ENCODE results near the gene DNMT3L.
"Not testable (repeated sequence)": the region's sequence is repeated elsewhere in the genome, so short reads cannot be mapped to it uniquely, and the experiment has no call there.

The DNMT3L gene

DNA sequence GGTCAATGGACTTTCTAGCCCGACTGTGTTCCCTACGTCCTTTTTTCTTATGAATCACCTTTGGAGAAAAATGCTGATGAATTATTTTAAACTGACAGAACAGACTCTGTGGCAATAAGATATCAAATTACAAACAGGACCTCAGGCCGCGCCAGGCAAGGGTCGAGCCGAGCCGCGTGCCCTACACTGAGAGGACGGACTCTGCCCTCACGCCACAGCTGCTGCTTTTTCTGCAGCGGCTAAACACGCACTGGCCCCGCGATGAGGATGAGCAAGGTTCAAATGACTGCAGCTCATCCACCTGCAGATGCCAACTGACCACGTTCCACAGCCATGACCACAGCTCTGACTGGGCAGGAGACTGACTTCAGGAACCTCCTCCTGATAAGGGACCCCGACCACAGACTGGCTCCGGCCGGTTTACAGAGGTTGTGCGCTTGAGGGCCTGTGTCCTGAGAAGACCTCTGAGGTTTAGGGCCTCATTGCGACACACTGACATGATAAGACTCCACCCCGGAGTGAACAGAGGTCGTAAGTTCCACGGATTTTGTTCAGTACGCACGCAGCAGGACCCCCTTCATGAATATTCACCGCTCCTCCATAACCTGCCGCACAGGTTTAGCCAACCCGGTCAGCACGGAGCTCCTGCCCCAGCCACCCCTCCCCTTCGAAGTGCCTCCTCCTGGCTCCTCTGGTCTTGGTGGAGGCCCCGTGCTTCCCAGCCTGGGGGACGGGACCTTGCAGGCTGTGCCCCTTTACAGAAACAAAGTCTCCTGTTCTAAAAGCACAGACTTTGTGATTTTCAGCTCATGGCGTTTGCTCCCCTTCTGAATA lies 12.3 kb downstream of the DNMT3L start:
- not testable (repeated sequence) for H3K27me3 ChIP-seq (ENCODE audit: control insufficient read depth in 5 of 5, insufficient read depth in 4 of 5, low read length in 5 of 5); H3K27ac ChIP-seq (ENCODE audit: low read depth, low read length); H3K4me3 ChIP-seq (ENCODE audit: low read depth in 1 of 5, low read length in 5 of 5); H3K36me3 ChIP-seq (ENCODE audit: control insufficient read depth in 5 of 5, insufficient read depth in 5 of 5, low read length in 5 of 5); H3K9ac ChIP-seq (ENCODE audit: low read length in 5 of 5); H3K9me3 ChIP-seq (ENCODE audit: control insufficient read depth in 5 of 5, low read length in 5 of 5); H3K4me1 ChIP-seq (ENCODE audit: control insufficient read depth in 5 of 5, insufficient read depth in 5 of 5, low read length in 5 of 5)

DNA sequence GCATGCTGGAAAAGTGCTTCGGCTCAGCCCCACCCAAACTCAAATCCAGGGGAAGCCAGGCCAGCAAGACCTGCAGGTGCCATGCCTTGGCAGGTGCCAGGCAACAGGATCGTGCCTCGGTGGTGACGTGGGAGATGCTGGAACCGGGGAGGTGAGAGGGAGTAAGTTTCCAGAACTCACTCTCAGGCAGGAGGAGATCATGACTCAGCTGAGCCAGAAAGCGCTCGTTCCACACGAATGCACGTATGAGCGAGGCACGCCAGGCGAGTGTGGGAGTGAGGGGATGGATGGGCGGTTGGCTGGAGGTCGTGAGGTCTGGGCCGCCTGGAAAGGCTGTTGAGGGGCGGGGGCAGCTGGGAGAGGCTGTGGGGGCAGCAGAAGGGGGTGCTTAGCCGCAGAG lies 13.8 kb downstream of the DNMT3L start:
- H3K9me3 ChIP-seq (ENCODE audit: control insufficient read depth in 5 of 5, low read length in 5 of 5); H3K27me3 ChIP-seq (ENCODE audit: control insufficient read depth in 5 of 5, insufficient read depth in 4 of 5, low read length in 5 of 5); H3K9ac ChIP-seq (ENCODE audit: low read length in 5 of 5); H3K4me1 ChIP-seq (ENCODE audit: control insufficient read depth in 5 of 5, insufficient read depth in 5 of 5, low read length in 5 of 5); H3K27ac ChIP-seq (ENCODE audit: low read depth, low read length); H3K36me3 ChIP-seq (ENCODE audit: control insufficient read depth in 5 of 5, insufficient read depth in 5 of 5, low read length in 5 of 5); H3K4me3 ChIP-seq (ENCODE audit: low read depth in 1 of 5, low read length in 5 of 5): not testable (repeated sequence)

DNA sequence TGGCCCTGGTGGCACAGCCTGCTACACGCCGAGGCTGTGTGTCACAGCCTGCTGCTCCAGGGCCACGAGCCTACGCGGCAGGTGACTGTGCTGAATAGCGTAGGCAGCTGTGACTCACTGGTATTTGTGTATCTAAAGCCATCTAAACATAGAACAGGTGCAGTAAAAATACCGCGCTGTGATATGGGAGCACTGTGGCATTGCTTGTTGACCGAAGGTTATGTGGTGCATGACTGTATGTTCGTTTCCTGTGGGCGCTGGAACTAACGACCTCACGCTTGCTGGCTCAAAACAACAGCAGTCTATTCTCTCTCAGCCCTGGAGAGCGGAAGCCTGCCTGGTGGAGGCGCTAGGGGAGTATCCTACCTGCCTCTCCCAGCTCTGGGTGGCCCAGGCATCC lies 17.7 kb downstream of the DNMT3L start:
- H3K27ac ChIP-seq (ENCODE audit: low read depth, low read length); H3K4me1 ChIP-seq (ENCODE audit: control insufficient read depth in 5 of 5, insufficient read depth in 5 of 5, low read length in 5 of 5); H3K4me3 ChIP-seq (ENCODE audit: low read depth in 1 of 5, low read length in 5 of 5); H3K27me3 ChIP-seq (ENCODE audit: control insufficient read depth in 5 of 5, insufficient read depth in 4 of 5, low read length in 5 of 5); H3K9ac ChIP-seq (ENCODE audit: low read length in 5 of 5); H3K9me3 ChIP-seq (ENCODE audit: control insufficient read depth in 5 of 5, low read length in 5 of 5); H3K36me3 ChIP-seq (ENCODE audit: control insufficient read depth in 5 of 5, insufficient read depth in 5 of 5, low read length in 5 of 5): not testable (repeated sequence)

DNA sequence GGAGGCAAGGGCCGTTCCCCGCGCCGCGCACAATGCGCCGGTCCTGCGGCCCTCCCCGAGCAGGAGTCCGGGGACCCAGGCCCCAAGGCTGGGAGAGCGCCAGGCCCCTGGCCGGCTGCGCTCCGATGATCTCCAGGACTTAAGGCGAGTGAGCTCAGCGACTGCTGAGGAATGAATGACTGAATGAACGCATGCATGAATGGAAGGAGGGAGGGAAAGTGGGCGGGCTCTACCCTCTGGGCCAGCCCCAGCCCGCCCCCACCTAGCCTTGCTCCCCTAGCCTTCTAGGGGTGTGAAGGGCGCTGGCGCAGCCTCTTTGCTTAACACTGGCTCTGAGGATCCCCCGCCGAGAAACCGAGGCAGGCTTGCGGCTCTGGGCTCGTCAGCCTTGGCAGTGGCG lies 20.4 kb downstream of the DNMT3L start:
- not testable (repeated sequence) for H3K9me3 ChIP-seq (ENCODE audit: control insufficient read depth in 5 of 5, low read length in 5 of 5); H3K9ac ChIP-seq (ENCODE audit: low read length in 5 of 5); H3K27me3 ChIP-seq (ENCODE audit: control insufficient read depth in 5 of 5, insufficient read depth in 4 of 5, low read length in 5 of 5); H3K27ac ChIP-seq (ENCODE audit: low read depth, low read length); H3K4me3 ChIP-seq (ENCODE audit: low read depth in 1 of 5, low read length in 5 of 5); H3K4me1 ChIP-seq (ENCODE audit: control insufficient read depth in 5 of 5, insufficient read depth in 5 of 5, low read length in 5 of 5); H3K36me3 ChIP-seq (ENCODE audit: control insufficient read depth in 5 of 5, insufficient read depth in 5 of 5, low read length in 5 of 5)

DNA sequence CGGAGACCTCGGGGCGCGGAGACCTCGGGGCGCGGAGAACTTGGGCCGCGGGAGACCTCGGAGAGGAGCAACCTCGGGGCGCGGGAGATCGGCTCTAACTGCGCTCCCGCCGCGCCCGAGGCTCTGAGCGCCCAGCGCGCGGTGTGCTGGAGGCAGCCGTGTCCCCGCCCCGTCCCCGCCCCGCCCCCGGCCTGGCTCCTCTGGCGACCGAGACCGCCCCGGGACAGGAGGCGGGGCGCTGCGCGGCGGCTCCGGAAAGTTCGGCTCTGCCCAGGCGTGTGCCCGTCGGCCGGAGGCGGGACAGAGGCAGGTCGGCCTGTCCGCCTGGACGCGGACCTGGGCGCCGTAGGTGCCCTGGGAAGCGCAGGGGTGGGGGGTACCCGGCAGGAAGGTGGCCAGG lies 20.9 kb downstream of the DNMT3L start, which contains the start of gene ICOSLG:
ICOSLG (minus strand) TSS at position 102 of the 400 bp plus-strand sequence. CDS start 126 bp downstream, outside the sequence.
- not testable (repeated sequence) for H3K4me3 ChIP-seq (ENCODE audit: low read depth in 1 of 5, low read length in 5 of 5); H3K4me1 ChIP-seq (ENCODE audit: control insufficient read depth in 5 of 5, insufficient read depth in 5 of 5, low read length in 5 of 5); H3K9me3 ChIP-seq (ENCODE audit: control insufficient read depth in 5 of 5, low read length in 5 of 5); H3K27ac ChIP-seq (ENCODE audit: low read depth, low read length); H3K36me3 ChIP-seq (ENCODE audit: control insufficient read depth in 5 of 5, insufficient read depth in 5 of 5, low read length in 5 of 5); H3K27me3 ChIP-seq (ENCODE audit: control insufficient read depth in 5 of 5, insufficient read depth in 4 of 5, low read length in 5 of 5); H3K9ac ChIP-seq (ENCODE audit: low read length in 5 of 5)

DNA sequence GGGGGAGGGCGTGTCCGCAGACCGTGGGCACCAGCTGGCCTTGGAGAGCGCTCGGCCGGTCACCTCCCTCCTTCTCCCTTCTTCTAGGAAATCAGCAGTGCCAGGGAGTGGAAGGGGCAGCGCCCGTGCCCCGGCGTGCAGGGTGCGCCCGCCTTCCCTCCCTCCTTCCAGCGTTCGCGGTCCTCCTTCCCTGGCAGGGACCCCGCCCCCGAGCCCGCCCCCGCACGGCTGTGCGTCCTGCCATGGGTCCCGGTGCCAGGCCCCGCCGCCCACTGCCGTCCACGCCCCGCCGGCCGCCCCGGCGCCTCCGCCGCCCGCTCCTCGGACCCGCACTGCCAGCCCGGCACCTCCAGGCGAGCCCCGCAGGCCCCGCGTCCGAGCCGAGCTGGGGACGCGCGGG lies 21.3 kb downstream of the DNMT3L start:
- H3K27ac ChIP-seq (ENCODE audit: low read depth, low read length), result not testable (repeated sequence)

DNA sequence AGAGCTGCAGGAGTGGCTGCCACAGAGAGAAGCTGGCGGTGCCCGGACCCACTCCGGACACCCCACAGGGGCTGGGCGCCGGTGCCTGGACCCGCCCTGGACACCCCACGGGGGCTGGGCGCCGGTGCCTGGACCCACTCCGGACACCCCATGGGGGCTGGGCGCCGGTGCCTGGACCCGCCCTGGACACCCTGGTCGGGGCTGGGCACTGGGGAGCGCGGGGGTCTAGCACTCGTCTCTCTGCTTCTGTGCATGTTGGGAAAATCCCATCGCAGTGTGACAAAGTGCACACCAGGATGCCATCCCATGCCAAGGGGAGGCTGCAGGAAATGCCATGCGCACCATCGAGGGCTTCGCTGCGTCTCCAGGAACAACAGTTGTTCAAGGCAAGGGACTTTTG lies 32.1 kb downstream of the DNMT3L start:
- H3K27ac ChIP-seq (ENCODE audit: low read depth, low read length); H3K9ac ChIP-seq (ENCODE audit: low read length in 5 of 5); H3K4me1 ChIP-seq (ENCODE audit: control insufficient read depth in 5 of 5, insufficient read depth in 5 of 5, low read length in 5 of 5); H3K4me3 ChIP-seq (ENCODE audit: low read depth in 1 of 5, low read length in 5 of 5); H3K36me3 ChIP-seq (ENCODE audit: control insufficient read depth in 5 of 5, insufficient read depth in 5 of 5, low read length in 5 of 5); H3K9me3 ChIP-seq (ENCODE audit: control insufficient read depth in 5 of 5, low read length in 5 of 5); H3K27me3 ChIP-seq (ENCODE audit: control insufficient read depth in 5 of 5, insufficient read depth in 4 of 5, low read length in 5 of 5): not testable (repeated sequence)

More for the DNA sequence above, 21.3 kb downstream of the DNMT3L start:
- not testable (repeated sequence) for H3K9me3 ChIP-seq (ENCODE audit: control insufficient read depth in 5 of 5, low read length in 5 of 5); H3K4me3 ChIP-seq (ENCODE audit: low read depth in 1 of 5, low read length in 5 of 5); H3K4me1 ChIP-seq (ENCODE audit: control insufficient read depth in 5 of 5, insufficient read depth in 5 of 5, low read length in 5 of 5); H3K9ac ChIP-seq (ENCODE audit: low read length in 5 of 5); H3K27me3 ChIP-seq (ENCODE audit: control insufficient read depth in 5 of 5, insufficient read depth in 4 of 5, low read length in 5 of 5); H3K36me3 ChIP-seq (ENCODE audit: control insufficient read depth in 5 of 5, insufficient read depth in 5 of 5, low read length in 5 of 5)

DNA sequence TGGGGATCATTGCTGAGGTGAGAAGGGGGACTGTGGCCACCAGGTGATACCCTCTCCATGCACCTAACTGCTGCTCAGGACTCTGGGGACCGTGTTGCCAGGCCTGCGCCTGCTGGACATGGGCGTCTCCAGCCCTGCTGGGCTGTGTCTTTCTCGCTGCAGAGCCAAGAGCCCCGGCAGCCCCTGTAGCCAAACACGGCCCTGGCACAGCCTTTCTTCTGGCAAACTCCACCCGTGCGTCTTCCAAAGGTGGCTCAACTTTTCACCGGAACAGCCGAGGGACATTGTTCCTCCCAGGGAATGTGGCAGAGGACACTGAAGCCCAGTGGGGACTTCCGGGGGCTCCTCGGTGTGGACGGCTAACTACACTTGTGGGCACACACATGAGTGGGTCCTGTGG lies 33.6 kb downstream of the DNMT3L start:
- H3K4me1 ChIP-seq (ENCODE audit: control insufficient read depth in 5 of 5, insufficient read depth in 5 of 5, low read length in 5 of 5); H3K27ac ChIP-seq (ENCODE audit: low read depth, low read length); H3K9me3 ChIP-seq (ENCODE audit: control insufficient read depth in 5 of 5, low read length in 5 of 5); H3K9ac ChIP-seq (ENCODE audit: low read length in 5 of 5); H3K4me3 ChIP-seq (ENCODE audit: low read depth in 1 of 5, low read length in 5 of 5); H3K36me3 ChIP-seq (ENCODE audit: control insufficient read depth in 5 of 5, insufficient read depth in 5 of 5, low read length in 5 of 5); H3K27me3 ChIP-seq (ENCODE audit: control insufficient read depth in 5 of 5, insufficient read depth in 4 of 5, low read length in 5 of 5): not testable (repeated sequence)

DNA sequence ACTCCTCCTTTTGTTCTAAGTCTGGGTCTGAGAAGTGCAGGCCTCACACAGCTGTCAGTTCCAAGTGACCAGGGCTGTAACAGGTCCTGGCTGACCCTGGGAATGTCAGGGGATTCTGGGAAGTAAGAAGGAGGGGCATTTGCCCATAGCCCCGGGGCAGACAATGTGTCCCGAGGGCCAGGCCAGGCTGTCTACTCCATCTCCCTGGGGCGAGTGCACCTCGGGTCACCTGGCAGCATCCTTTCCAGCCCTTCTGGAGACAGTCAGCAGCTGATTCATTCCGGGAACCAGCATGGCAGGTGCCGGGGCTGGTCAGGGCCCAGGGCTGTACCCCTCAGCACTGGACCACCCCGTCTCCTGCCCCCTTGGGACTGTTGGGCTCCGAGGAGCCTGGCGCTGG lies 34.1 kb downstream of the DNMT3L start:
- H3K36me3 ChIP-seq (ENCODE audit: control insufficient read depth in 5 of 5, insufficient read depth in 5 of 5, low read length in 5 of 5); H3K4me3 ChIP-seq (ENCODE audit: low read depth in 1 of 5, low read length in 5 of 5); H3K9me3 ChIP-seq (ENCODE audit: control insufficient read depth in 5 of 5, low read length in 5 of 5); H3K4me1 ChIP-seq (ENCODE audit: control insufficient read depth in 5 of 5, insufficient read depth in 5 of 5, low read length in 5 of 5); H3K27me3 ChIP-seq (ENCODE audit: control insufficient read depth in 5 of 5, insufficient read depth in 4 of 5, low read length in 5 of 5); H3K9ac ChIP-seq (ENCODE audit: low read length in 5 of 5); H3K27ac ChIP-seq (ENCODE audit: low read depth, low read length): not testable (repeated sequence)

DNA sequence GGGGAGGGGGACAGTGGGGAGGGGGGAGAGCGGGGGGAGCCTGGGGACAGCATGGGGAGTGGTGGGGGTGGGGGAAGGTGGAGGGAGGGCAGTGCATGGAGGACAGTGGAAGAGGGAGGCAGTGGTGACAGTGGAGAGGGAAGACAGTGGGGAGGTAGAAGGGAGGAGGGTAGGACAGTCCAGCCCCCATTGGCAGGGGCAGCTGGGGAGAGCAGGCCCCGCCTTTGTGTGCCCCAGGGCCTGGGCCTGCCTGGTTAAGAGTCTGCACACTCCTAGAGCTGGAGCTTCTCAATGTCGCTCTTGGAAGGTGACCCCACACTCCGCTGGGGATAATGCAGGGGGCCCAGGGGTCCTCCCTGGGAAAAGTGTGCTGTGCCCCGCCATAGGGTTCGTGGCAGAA lies 36.1 kb downstream of the DNMT3L start:
- not testable (repeated sequence) for H3K27ac ChIP-seq (ENCODE audit: low read depth, low read length); H3K27me3 ChIP-seq (ENCODE audit: control insufficient read depth in 5 of 5, insufficient read depth in 4 of 5, low read length in 5 of 5); H3K4me3 ChIP-seq (ENCODE audit: low read depth in 1 of 5, low read length in 5 of 5); H3K9me3 ChIP-seq (ENCODE audit: control insufficient read depth in 5 of 5, low read length in 5 of 5); H3K4me1 ChIP-seq (ENCODE audit: control insufficient read depth in 5 of 5, insufficient read depth in 5 of 5, low read length in 5 of 5); H3K36me3 ChIP-seq (ENCODE audit: control insufficient read depth in 5 of 5, insufficient read depth in 5 of 5, low read length in 5 of 5); H3K9ac ChIP-seq (ENCODE audit: low read length in 5 of 5)

DNA sequence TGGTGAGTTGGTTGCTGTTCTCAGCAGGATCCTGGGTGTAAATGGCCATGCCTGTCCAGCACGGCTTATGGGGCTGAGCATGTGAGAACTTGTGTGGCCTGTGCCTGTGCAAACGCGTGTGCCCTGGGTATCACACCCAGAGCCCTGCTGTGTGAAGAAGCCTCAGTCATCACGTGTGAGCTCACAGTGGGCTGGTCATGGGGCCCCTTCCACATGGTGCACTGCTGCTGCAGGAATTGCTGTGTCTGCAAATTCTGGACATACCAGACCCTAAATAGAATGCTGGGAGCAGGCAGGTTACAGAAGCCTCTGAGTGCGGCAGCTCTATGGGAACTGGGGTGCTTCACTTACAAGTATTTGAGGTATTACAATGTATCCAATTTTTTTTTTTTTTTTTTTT lies 38.4 kb downstream of the DNMT3L start:
- H3K4me3 ChIP-seq (ENCODE audit: low read depth in 1 of 5, low read length in 5 of 5); H3K27me3 ChIP-seq (ENCODE audit: control insufficient read depth in 5 of 5, insufficient read depth in 4 of 5, low read length in 5 of 5); H3K27ac ChIP-seq (ENCODE audit: low read depth, low read length); H3K4me1 ChIP-seq (ENCODE audit: control insufficient read depth in 5 of 5, insufficient read depth in 5 of 5, low read length in 5 of 5); H3K9ac ChIP-seq (ENCODE audit: low read length in 5 of 5); H3K36me3 ChIP-seq (ENCODE audit: control insufficient read depth in 5 of 5, insufficient read depth in 5 of 5, low read length in 5 of 5); H3K9me3 ChIP-seq (ENCODE audit: control insufficient read depth in 5 of 5, low read length in 5 of 5): not testable (repeated sequence)

Measured in subcutaneous abdominal adipose tissue (tissue), 5 donors.